Suprapubic skin (tissue), 4 donors: ENCODE results near the gene FHOD3. TPM values are rescaled to one million over a fixed set of nuclear protein-coding genes. Genes with fewer than 3 reads are reported as not detected.

Experiments
- DNase-seq, 2 donors: peaks; one replicate each; pipeline ENCODE4 v3.0.0-alpha.2; 2019; ENCODE audit warnings: low spot score in 2 of 2
- H3K27ac ChIP-seq: fragments of 200-600 bp; sonication (generic); one replicate; pipeline ENCODE4 v1.5.1; 2019
- H3K27me3 ChIP-seq: fragments of 200-600 bp; sonication (generic); one replicate; pipeline ENCODE4 v1.5.1; 2019
- H3K36me3 ChIP-seq: fragments of 200-600 bp; sonication (generic); one replicate; pipeline ENCODE4 v1.5.1; 2019
- H3K4me1 ChIP-seq: fragments of 200-600 bp; sonication (generic); one replicate; pipeline ENCODE4 v1.5.1; 2019
- H3K4me3 ChIP-seq: fragments of 200-600 bp; sonication (generic); one replicate; pipeline ENCODE4 v1.5.1; 2019; ENCODE audit warnings: mild to moderate bottlenecking
- H3K9me3 ChIP-seq: fragments of 200-600 bp; sonication (generic); one replicate; pipeline ENCODE4 v1.5.1; 2019
- EP300 ChIP-seq: sonication (generic); formaldehyde crosslinking; IDR thresholded peaks from one replicate; pipeline ENCODE4 v1.6.1; 2017; ENCODE audit warnings: antibody characterized with exemption
- POLR2A ChIP-seq, 2 donors: fragments of 450-650 bp; IDR thresholded peaks; one replicate each; pipeline ENCODE4 v1.6.1; 2017; ENCODE audit warnings: antibody characterized with exemption in 2 of 2, mild to moderate bottlenecking in 2 of 2, moderate library complexity in 2 of 2
- POLR2AphosphoS5 ChIP-seq, 3 donors: sonication (generic); formaldehyde crosslinking; IDR thresholded peaks; one replicate each; pipeline ENCODE4 v1.6.1; 2017; ENCODE audit warnings: antibody characterized with exemption in 3 of 3
- WGBS: methylation state at CpG from one replicate; pipeline ENCODE4 v1.1.5; 2018; 5-methylcytosine and 5-hydroxymethylcytosine counted together
- total RNA-seq, 4 donors: library from RNA; depleted of rRNA; stranded (reverse); fragments of >200 nt; gene quantifications; one replicate each; pipeline ENCODE4 v1.1.0, GENCODE V29; 2016
- TF ChIP-seq, protein P1 (sequence below), 2 donors: fragments of 200-600 bp in 1 of 2; fragments of 450-650 bp in 1 of 2; sonication (generic) in 1 of 2; IDR thresholded peaks; one replicate each; pipeline ENCODE4 v1.5.1; 2016 to 2019; ENCODE audit warnings: antibody characterized with exemption in 2 of 2, mild to moderate bottlenecking in 1 of 2, moderate library complexity in 1 of 2

Gene FHOD3
- total RNA-seq, 4 donors from 2014 or later: 5.8 to 18.7 (median 15.5) TPM

- Histone ChIP-seq H3K36me3 (no peaks in the 10 kb centered on the region), H3K4me3 (no peak overlapping the region), H3K27ac (no peak overlapping the region), H3K4me1 (peaks cover 11% of the 10 kb centered on the region), H3K27me3 (no peaks in the 10 kb centered on the region), H3K9me3 (no peaks in the 10 kb centered on the region)
- TF ChIP-seq POLR2A (IDR thresholded peaks at IDR 0.05) (no peak), EP300 (no peak), POLR2AphosphoS5 (IDR thresholded peaks at IDR 0.05) (no peak)
- TF ChIP-seq, protein P1, sequence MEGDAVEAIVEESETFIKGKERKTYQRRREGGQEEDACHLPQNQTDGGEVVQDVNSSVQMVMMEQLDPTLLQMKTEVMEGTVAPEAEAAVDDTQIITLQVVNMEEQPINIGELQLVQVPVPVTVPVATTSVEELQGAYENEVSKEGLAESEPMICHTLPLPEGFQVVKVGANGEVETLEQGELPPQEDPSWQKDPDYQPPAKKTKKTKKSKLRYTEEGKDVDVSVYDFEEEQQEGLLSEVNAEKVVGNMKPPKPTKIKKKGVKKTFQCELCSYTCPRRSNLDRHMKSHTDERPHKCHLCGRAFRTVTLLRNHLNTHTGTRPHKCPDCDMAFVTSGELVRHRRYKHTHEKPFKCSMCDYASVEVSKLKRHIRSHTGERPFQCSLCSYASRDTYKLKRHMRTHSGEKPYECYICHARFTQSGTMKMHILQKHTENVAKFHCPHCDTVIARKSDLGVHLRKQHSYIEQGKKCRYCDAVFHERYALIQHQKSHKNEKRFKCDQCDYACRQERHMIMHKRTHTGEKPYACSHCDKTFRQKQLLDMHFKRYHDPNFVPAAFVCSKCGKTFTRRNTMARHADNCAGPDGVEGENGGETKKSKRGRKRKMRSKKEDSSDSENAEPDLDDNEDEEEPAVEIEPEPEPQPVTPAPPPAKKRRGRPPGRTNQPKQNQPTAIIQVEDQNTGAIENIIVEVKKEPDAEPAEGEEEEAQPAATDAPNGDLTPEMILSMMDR (IDR thresholded peaks at IDR 0.05): no peak
- no peak for DNase-seq
- 82% methylated on average over 4 of the region's 4 CpGs for WGBS
Measured at GRCh38 chr18:36708366-36708765, 410.9 kb downstream of the FHOD3 start.

DNA sequence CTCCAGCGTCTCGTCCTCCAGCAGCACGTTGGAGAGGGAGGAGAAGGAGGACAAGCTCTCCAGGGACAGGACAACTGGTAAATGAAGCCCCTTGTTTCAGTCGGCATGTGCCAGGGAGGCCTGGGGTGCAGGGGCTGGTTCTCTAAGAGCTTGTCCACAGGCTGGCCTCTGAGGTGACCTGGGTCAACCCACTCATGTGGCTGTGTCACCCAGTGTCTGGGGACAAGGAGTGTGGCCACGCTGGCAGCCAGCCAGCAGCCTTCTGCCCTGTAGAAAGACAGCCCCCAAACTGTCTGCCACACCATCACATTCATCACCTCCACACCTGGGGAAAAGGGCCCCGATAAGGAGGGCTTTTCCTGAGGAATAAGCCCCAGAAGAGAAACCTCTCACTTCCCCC is 411.8 kb downstream of the FHOD3 start:
- TF ChIP-seq POLR2A (IDR thresholded peaks at IDR 0.05) (no peak), POLR2AphosphoS5 (IDR thresholded peaks at IDR 0.05) (no peak), EP300 (no peak)
- TF ChIP-seq, protein P1 (IDR thresholded peaks at IDR 0.05): no peak

GRCh38 chr18:36711014-36711725 is 413.7 kb downstream of the FHOD3 start:
- TF ChIP-seq EP300: no peak
- no peak for TF ChIP-seq POLR2AphosphoS5 (IDR thresholded peaks at IDR 0.05)
- TF ChIP-seq, protein P1 (IDR thresholded peaks at IDR 0.05): no peak
- no peak for TF ChIP-seq POLR2A (IDR thresholded peaks at IDR 0.05)
- no peaks in the 10 kb centered on the region for H3K9me3 ChIP-seq
- no peak for DNase-seq
- H3K27ac ChIP-seq: no peak overlapping the region
- H3K4me3 ChIP-seq: no peak overlapping the region
- WGBS: 63% methylated on average over 6 of the region's 6 CpGs
- no peaks in the 10 kb centered on the region for H3K27me3 ChIP-seq
- H3K36me3 ChIP-seq: no peaks in the 10 kb centered on the region
- H3K4me1 ChIP-seq: peaks cover 9% of the 10 kb centered on the region

More for the DNA sequence above, 411.8 kb downstream of the FHOD3 start:
- DNase-seq: no peak
- H3K27ac ChIP-seq: no peak overlapping the region
- no peaks in the 10 kb centered on the region for H3K9me3 ChIP-seq
- no peak overlapping the region for H3K4me3 ChIP-seq
- no peaks in the 10 kb centered on the region for H3K27me3 ChIP-seq
- H3K4me1 ChIP-seq: peaks cover 9% of the 10 kb centered on the region
- no peaks in the 10 kb centered on the region for H3K36me3 ChIP-seq
- 80% methylated on average over 6 of the region's 6 CpGs for WGBS

- H3K27ac ChIP-seq: no peak overlapping the region
- 47% methylated on average over 6 of the region's 6 CpGs for WGBS
- no peak for TF ChIP-seq POLR2A (IDR thresholded peaks at IDR 0.05)
- TF ChIP-seq, protein P1 (IDR thresholded peaks at IDR 0.05): no peak
- no peak for TF ChIP-seq POLR2AphosphoS5 (IDR thresholded peaks at IDR 0.05)
- no peak for TF ChIP-seq EP300
- no peaks in the 10 kb centered on the region for H3K9me3 ChIP-seq
- no peak overlapping the region for H3K4me3 ChIP-seq
- H3K27me3 ChIP-seq: no peaks in the 10 kb centered on the region
- DNase-seq: no peak
- no peaks in the 10 kb centered on the region for H3K36me3 ChIP-seq
- H3K4me1 ChIP-seq: peaks cover 9% of the 10 kb centered on the region
Measured at GRCh38 chr18:36711813-36712444, 414.4 kb downstream of the FHOD3 start.

DNA sequence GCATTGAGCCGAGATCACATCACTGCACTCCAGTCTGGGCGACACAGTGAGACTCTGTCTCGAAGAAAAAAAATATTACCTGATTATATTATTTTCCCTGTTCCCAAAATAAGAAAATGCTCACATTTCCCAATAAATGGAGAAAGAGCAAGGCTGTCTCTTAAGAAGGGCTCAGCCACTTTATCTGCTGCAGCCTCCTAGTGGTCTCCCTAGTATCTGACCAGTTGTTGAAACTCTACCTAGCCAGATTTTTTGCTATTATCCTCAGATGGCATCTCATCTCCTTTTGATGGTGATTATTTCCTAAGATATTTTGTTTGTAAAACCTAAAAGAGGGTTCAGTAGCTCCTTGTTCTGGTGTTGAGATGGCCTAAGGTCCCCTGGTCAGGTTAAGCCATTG is 417.0 kb downstream of the FHOD3 start:
- Histone ChIP-seq H3K4me3 (no peak overlapping the region), H3K9me3 (no peaks in the 10 kb centered on the region), H3K27ac (no peak overlapping the region), H3K36me3 (no peaks in the 10 kb centered on the region), H3K4me1 (peaks cover 9% of the 10 kb centered on the region), H3K27me3 (no peaks in the 10 kb centered on the region)
- no peak for DNase-seq
- 99% methylated on average over 3 of the region's 3 CpGs for WGBS
- TF ChIP-seq, protein P1 (IDR thresholded peaks at IDR 0.05): no peak
- TF ChIP-seq POLR2AphosphoS5 (IDR thresholded peaks at IDR 0.05) (no peak), EP300 (no peak), POLR2A (IDR thresholded peaks at IDR 0.05) (no peak)
